Naive thymus-derived CD4-positive, alpha-beta T cell (primary cell): ENCODE data around the gene PRSS33. TPM values are rescaled to one million over a fixed set of nuclear protein-coding genes. Genes with fewer than 3 reads are reported as not detected.

ENCODE experiments used
- ATAC-seq: fragments of 150-1000 bp; cut with Tn5 transposase; 2 replicates; pipeline ENCODE4 v1.10.0; 2021; ENCODE audit warnings: mild to moderate bottlenecking, moderate library complexity
- CTCF ChIA-PET: fragments of 350-600 bp; sonication (Branson Sonifier 250); formaldehyde crosslinking; loops from one replicate; lab custom pipeline; 2021; ENCODE audit warnings: antibody characterized with exemption; lab: Charles Lee
- POLR2A ChIA-PET: fragments of 350-600 bp; sonication (Branson Sonifier 250); formaldehyde crosslinking; loops from one replicate; lab custom pipeline; 2021; ENCODE audit warnings: antibody characterized with exemption, inconsistent platforms; lab: Charles Lee
- DNase-seq, 9 donors: peaks; one replicate each; pipeline versions ENCODE4 v3.0.0 to v3.0.0-alpha.2; 2020 to 2022; ENCODE audit warnings: mixed read lengths in 1 of 9
- H3K27ac ChIP-seq: one replicate; pipeline ENCODE4 v1.7.0; 2013; ENCODE audit warnings: mild to moderate bottlenecking, low read depth, low read length, moderate library complexity
- H3K27me3 ChIP-seq, 2 donors: one replicate each; pipeline ENCODE4 v1.7.0; 2013; ENCODE audit warnings: low read length in 2 of 2, mild to moderate bottlenecking in 2 of 2, moderate library complexity in 2 of 2; ENCODE audit not compliant: control insufficient read depth in 2 of 2, insufficient read depth in 2 of 2
- H3K36me3 ChIP-seq, 3 experiments: 1 replicate in 2 of 3; 2 replicates in 1 of 3; pipeline ENCODE4 v1.7.0; 2013; ENCODE audit warnings: low read length in 3 of 3, mild to moderate bottlenecking in 3 of 3, moderate library complexity in 1 of 3; ENCODE audit not compliant: insufficient read depth in 3 of 3, control insufficient read depth in 2 of 3
- H3K4me1 ChIP-seq, 2 donors: one replicate each; pipeline ENCODE4 v1.7.0; 2013; ENCODE audit warnings: low read length in 2 of 2, mild to moderate bottlenecking in 2 of 2, moderate library complexity in 1 of 2; ENCODE audit not compliant: control insufficient read depth in 2 of 2, insufficient read depth in 2 of 2
- H3K4me3 ChIP-seq: 2 replicates; pipeline ENCODE4 v1.7.0; 2013; ENCODE audit warnings: mild to moderate bottlenecking, low read length
- H3K9me3 ChIP-seq, 3 experiments: 1 replicate in 2 of 3; 2 replicates in 1 of 3; pipeline ENCODE4 v1.7.0; 2013; ENCODE audit warnings: low read length in 3 of 3; ENCODE audit not compliant: control insufficient read depth in 2 of 3
- H3K27ac Mint-ChIP-seq, 9 donors: one replicate each; pipeline ENCODE4 v1.8.0; 2020 to 2022; ENCODE audit warnings: mixed read lengths in 9 of 9, mild to moderate bottlenecking in 8 of 9, moderate library complexity in 5 of 9, inconsistent platforms in 2 of 9
- H3K27me3 Mint-ChIP-seq, 5 donors: one replicate each; pipeline ENCODE4 v1.8.0; 2021 to 2022; ENCODE audit warnings: mixed read lengths in 5 of 5, mild to moderate bottlenecking in 1 of 5
- H3K36me3 Mint-ChIP-seq, 5 donors: one replicate each; pipeline ENCODE4 v1.8.0; 2020 to 2022; ENCODE audit warnings: mixed read lengths in 5 of 5, mild to moderate bottlenecking in 3 of 5, inconsistent platforms in 1 of 5
- H3K4me1 Mint-ChIP-seq, 7 donors: one replicate each; pipeline ENCODE4 v1.8.0; 2020 to 2022; ENCODE audit warnings: mixed read lengths in 7 of 7, mild to moderate bottlenecking in 3 of 7, inconsistent platforms in 1 of 7
- H3K4me3 Mint-ChIP-seq, 10 donors: one replicate each; pipeline ENCODE4 v1.8.0; 2020 to 2022; ENCODE audit warnings: mild to moderate bottlenecking in 10 of 10, mixed read lengths in 10 of 10, moderate library complexity in 6 of 10, inconsistent platforms in 2 of 10
- H3K9me3 Mint-ChIP-seq, 11 donors: one replicate each; pipeline ENCODE4 v1.8.0; 2020 to 2022; ENCODE audit warnings: mixed read lengths in 11 of 11, mild to moderate bottlenecking in 4 of 11, inconsistent platforms in 1 of 11, moderate library complexity in 1 of 11
- intact Hi-C, 2 donors: fragments of 100-400 bp; cut with micrococcal nuclease; formaldehyde crosslinking; loops; one replicate each; pipeline ENCODE4 v1.15.1; 2023
- polyA plus RNA-seq, 2 donors: library from polyadenylated mRNA; unstranded; fragments of 300-500 nt; fragmentation: Illumina TruSeq; gene quantifications; one replicate each; pipeline ENCODE4 v1.2.3, GENCODE V29; 2021
- total RNA-seq, 6 experiments: library from RNA in 5 of 6; stranded (reverse) in 5 of 6; gene quantifications; 1 replicate in 5 of 6; 2 replicates in 1 of 6; pipeline ENCODE4 v1.2.3 and lab custom pipeline; 2021 to 2026

Gene PRSS33
- total and polyA plus RNA-seq, 7 experiments from 2014 or later = 0.19 TPM; not detected in 6

DNA sequence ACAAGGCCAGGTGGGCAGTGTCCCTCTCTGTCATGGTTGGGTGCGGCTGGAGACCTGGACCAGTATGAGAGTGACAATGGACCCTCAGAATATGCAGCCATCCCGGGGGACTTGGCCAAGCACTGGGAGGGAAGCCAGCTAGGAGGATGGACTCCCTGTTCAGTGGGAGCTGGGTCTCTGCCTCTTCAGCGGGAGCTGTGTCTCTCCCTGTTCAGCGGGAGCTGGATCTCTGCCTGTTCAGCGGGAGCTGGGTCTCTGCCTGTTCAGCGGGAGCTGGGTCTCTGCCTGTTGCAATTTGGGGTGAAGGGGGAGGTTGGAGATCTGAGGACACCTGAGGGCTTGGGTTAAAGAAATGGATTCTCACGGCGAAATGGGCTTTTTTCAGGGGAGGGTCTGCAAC lies 3.8 kb upstream of the PRSS33 start:
- Mint-ChIP-seq H3K36me3 (no peaks in the 10 kb centered on the region), H3K9me3 (no peaks in the 10 kb centered on the region), H3K4me3 (no peak overlapping the region), H3K27me3 (peaks cover 5 to 40% (median 28%) of the 10 kb centered on the region in 5 donors), H3K4me1 (peaks cover 0 to 7% (median under 1%) of the 10 kb centered on the region in 7 donors), H3K27ac (no peak overlapping the region)
- H3K9me3 ChIP-seq = no peaks in the 10 kb centered on the region
- DNase-seq (peak in 1 of 9 donors; percentile 1), ATAC-seq (no peak)
- ChIA-PET POLR2A (interaction anchor here (0.6 to 3.1 kb wide), 2 partner anchors 13 to 186 kb away, joined by 5 to 10 read pairs; partner anchors contain the start of gene ELOB), CTCF (interaction anchor here (0.7 kb wide), 1 partner anchor 242 kb away, joined by 3 read pairs; no protein-coding TSS in a partner anchor)
- intact Hi-C loops = no loop called here
- H3K27me3 ChIP-seq = no peaks in the 10 kb centered on the region
- H3K4me3 ChIP-seq = no peak overlapping the region
- no peaks in the 10 kb centered on the region for H3K36me3 ChIP-seq
- H3K27ac ChIP-seq = no peak overlapping the region
- H3K4me1 ChIP-seq = peaks cover 0 to under 1% of the 10 kb centered on the region in 2 donors

DNA sequence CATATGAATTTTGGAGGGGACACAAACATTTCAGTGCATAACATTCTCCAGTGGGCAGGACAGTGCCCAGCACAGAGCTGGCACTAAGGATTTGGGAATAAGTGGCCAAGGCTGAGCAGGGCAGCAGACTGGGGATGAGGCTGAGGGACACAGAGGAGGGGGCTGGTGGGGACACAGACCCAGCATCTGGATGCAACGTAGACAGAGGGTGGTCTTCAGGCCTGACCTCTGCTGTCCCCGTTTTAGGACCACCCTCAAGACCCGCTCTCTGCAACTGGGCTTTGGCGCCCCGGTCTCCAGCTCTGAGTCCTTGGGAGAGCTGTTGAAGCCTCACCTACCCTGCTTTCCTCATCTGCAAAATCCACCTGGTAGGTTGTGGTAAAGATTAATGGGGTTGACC lies 3.3 kb upstream of the PRSS33 start:
- H3K36me3 Mint-ChIP-seq = no peaks in the 10 kb centered on the region

DNA sequence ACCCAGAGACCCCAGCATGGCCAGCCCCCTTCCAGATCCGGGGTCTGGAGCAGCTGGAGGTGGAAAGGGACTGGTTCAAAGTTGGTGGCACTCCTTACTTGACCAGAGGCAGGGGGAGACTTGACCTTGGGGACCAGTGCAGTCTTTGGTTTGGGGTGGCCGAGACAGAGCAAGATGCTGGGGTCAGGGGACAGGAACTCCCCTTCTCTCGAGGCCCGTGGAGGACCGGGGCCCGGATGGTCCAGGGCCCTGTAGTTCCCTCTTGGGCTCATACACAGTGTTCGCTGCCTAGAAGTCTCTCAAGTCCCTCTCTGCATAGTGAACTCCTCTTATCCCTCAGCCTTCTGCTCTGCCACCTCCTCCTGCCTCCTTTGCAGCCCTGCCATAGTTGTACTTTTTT lies 601 bp upstream of the PRSS33 start:
- no peaks in the 10 kb centered on the region for H3K36me3 ChIP-seq
- H3K27me3 Mint-ChIP-seq = peaks cover 5 to 34% (median 13%) of the 10 kb centered on the region in 5 donors
- H3K4me3 ChIP-seq = no peak overlapping the region
- H3K27ac Mint-ChIP-seq = no peak overlapping the region
- intact Hi-C loops = no loop called here
- H3K36me3 Mint-ChIP-seq = no peaks in the 10 kb centered on the region
- ATAC-seq (no peak), DNase-seq (peak in 1 of 9 donors; percentile 6)
- H3K4me3 Mint-ChIP-seq = peak overlapping the region in 1 of 10 donors; percentile 66
- H3K4me1 Mint-ChIP-seq = peaks cover 0 to 12% (median 5%) of the 10 kb centered on the region in 7 donors
- ChIA-PET POLR2A (interaction anchor here (1.0 kb wide), 1 partner anchor 10 kb away, joined by 4 read pairs; no protein-coding TSS in a partner anchor), CTCF (interaction anchor here (0.9 kb wide), 1 partner anchor 82 kb away, joined by 3 read pairs; no protein-coding TSS in a partner anchor)
- no peaks in the 10 kb centered on the region for H3K9me3 Mint-ChIP-seq
- no peaks in the 10 kb centered on the region for H3K9me3 ChIP-seq
- H3K27ac ChIP-seq = no peak overlapping the region
- H3K27me3 ChIP-seq = no peaks in the 10 kb centered on the region
- H3K4me1 ChIP-seq = peaks cover 2 to 8% of the 10 kb centered on the region in 2 donors

More for the DNA sequence above, 3.3 kb upstream of the PRSS33 start:
- ChIA-PET POLR2A (interaction anchor here (0.7 to 3.1 kb wide), 2 partner anchors 13 to 875 kb away, joined by 3 to 10 read pairs; partner anchors contain the start of gene ELOB), CTCF (no interaction called here)
- peak in 1 of 9 donors; percentile 7 for DNase-seq
- no peaks in the 10 kb centered on the region for H3K27me3 ChIP-seq
- H3K4me3 Mint-ChIP-seq = no peak overlapping the region
- intact Hi-C loops = no loop called here
- peaks cover 2 to 6% of the 10 kb centered on the region in 2 donors for H3K4me1 ChIP-seq
- peaks cover 5 to 40% (median 28%) of the 10 kb centered on the region in 5 donors for H3K27me3 Mint-ChIP-seq
- ATAC-seq = no peak
- H3K27ac Mint-ChIP-seq = no peak overlapping the region
- no peaks in the 10 kb centered on the region for H3K9me3 Mint-ChIP-seq
- H3K4me1 Mint-ChIP-seq = peaks cover 0 to 11% (median 2%) of the 10 kb centered on the region in 7 donors
- H3K4me3 ChIP-seq = no peak overlapping the region
- no peaks in the 10 kb centered on the region for H3K36me3 ChIP-seq
- no peak overlapping the region for H3K27ac ChIP-seq
- H3K9me3 ChIP-seq = no peaks in the 10 kb centered on the region

DNA sequence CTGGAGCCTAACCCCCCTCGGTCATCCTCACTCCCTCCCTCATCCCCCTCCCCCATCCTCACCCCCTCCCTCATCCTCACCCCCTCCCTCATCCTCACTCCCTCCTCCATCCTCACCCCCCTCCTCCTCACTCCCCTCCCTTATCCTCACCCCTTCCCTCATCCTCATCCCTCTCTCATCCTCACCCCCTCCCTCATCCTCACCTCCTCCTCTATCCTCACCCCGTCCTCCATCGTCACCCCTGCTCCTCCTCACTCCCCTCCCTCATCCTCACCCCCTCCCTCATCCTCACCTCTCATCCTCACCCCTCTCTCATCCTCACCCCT lies 571 bp downstream of the PRSS33 start:
- Mint-ChIP-seq H3K9me3 (no peaks in the 10 kb centered on the region), H3K27ac (no peak overlapping the region), H3K36me3 (no peaks in the 10 kb centered on the region), H3K4me1 (peaks cover 0 to 12% (median 5%) of the 10 kb centered on the region in 7 donors), H3K27me3 (peaks cover 0 to 32% (median 7%) of the 10 kb centered on the region in 5 donors), H3K4me3 (peak overlapping the region in 1 of 10 donors; percentile 81)
- ChIA-PET POLR2A (no interaction called here), CTCF (no interaction called here)
- intact Hi-C loops = no loop called here
- H3K27ac ChIP-seq = no peak overlapping the region
- no peak for ATAC-seq
- H3K4me1 ChIP-seq = peaks cover 2 to 8% of the 10 kb centered on the region in 2 donors
- H3K9me3 ChIP-seq = no peaks in the 10 kb centered on the region
- no peaks in the 10 kb centered on the region for H3K36me3 ChIP-seq
- DNase-seq = no peak
- no peak overlapping the region for H3K4me3 ChIP-seq
- H3K27me3 ChIP-seq = no peaks in the 10 kb centered on the region

DNA sequence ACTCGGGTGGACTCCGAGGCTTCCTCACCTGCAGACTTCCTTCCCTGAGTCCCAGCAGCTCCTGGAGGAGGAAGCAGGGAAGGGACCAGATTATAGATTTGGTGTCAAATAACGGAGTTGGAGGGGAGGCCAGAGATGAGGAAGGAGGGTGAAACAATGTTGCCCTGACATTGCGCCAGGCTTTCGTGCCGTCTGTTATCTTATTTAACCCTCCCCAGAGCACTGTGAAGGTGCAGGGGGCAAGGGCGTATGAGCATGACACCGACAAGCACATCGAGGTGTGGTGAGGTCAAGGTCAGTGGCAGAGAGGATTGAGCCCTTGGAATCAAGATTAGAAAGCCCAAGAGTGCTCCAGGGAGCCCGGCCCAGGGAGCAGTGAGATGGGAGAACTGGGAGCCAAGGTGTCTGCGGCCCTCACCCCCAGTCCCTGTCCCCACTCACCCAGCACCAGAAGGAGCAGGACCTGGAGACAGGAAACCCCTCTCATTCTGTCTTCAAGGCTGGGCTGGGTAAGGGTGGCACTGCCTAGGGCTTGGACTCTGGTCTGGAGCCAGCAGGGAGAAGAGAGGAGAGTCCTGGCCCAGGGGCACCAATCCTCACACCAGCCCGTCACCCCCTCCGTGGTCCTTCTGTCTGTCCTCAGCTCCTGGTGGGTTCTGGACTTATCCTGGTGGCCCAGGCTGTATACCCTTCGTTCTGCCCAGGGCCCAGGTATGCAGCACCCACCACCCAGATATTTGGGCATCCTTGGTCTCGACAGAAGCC lies 1.1 kb downstream of the PRSS33 start:
- H3K36me3 Mint-ChIP-seq = no peaks in the 10 kb centered on the region
- Histone ChIP-seq H3K27ac (no peak overlapping the region), H3K27me3 (no peaks in the 10 kb centered on the region), H3K4me1 (peaks cover 2 to 8% of the 10 kb centered on the region in 2 donors), H3K4me3 (no peak overlapping the region), H3K9me3 (no peaks in the 10 kb centered on the region), H3K36me3 (no peaks in the 10 kb centered on the region)
- ChIA-PET CTCF (interaction anchor here (0.6 kb wide), 1 partner anchor 1081 kb away, joined by 3 read pairs; no protein-coding TSS in a partner anchor), POLR2A (no interaction called here)
- ATAC-seq = no peak
- peak overlapping the region in 3 of 9 donors; percentile 28 to 62 (median 28) for H3K27ac Mint-ChIP-seq
- H3K4me3 Mint-ChIP-seq = peak overlapping the region in 8 of 10 donors; percentile 38 to 81 (median 57)
- intact Hi-C loops = no loop called here
- peak in 1 of 9 donors; percentile 3 for DNase-seq
- no peaks in the 10 kb centered on the region for H3K9me3 Mint-ChIP-seq
- H3K4me1 Mint-ChIP-seq = peaks cover 0 to 12% (median 5%) of the 10 kb centered on the region in 7 donors
- peaks cover 0 to 29% (median 2%) of the 10 kb centered on the region in 5 donors for H3K27me3 Mint-ChIP-seq

DNA sequence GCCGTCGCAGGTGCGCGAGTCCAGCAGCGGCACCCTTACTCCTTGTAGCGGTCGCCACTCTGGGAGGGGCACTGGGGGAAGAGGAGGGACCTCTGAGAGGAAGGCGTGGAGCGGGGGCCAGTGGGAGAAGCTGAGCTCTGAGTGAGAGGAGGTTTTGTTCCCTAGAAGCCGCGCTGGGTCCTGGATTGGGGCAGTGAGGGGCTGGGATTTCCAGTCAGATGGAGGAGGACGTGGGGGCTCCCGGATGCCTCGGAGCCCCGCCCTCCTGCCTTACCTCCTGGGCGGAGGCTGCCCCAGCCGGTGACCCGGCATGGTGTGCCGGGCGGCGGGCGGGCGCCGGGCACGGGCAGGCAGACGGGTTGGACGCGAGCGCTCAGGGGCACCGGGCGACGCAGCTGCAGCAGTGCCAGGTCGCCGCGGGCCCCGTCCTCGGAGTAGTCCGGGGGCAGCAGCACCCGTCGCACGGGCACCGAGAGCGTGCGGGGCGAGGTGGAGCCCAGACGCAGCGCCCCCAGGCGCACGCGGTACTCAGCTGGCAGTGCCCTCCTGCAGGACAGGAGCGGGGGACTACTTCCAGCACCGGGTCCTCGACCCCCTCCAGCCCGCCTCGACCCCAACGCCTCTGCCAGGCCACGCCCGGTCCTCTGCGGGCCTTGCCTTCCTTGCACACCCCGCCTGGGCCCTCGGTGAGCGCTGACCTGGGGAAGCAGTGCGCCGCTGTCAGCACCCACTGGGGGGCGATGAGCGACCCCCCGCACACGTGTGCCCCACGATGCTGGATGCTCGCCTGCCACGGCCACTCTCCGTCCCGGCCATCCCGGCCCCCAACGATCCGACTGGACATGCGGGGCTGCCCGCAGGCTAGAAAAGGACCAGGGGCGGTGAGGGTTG lies 2.0 kb downstream of the PRSS33 start:
- Mint-ChIP-seq H3K36me3 (no peaks in the 10 kb centered on the region), H3K4me1 (peaks cover 0 to 13% (median 5%) of the 10 kb centered on the region in 7 donors), H3K9me3 (no peaks in the 10 kb centered on the region), H3K4me3 (peak overlapping the region; percentile 81 to 91 (median 86)), H3K27me3 (peaks cover 0 to 23% (median 0%) of the 10 kb centered on the region in 5 donors), H3K27ac (peak overlapping the region in 6 of 9 donors; percentile 28 to 65 (median 53))
- Histone ChIP-seq H3K9me3 (no peaks in the 10 kb centered on the region), H3K36me3 (no peaks in the 10 kb centered on the region), H3K27me3 (no peaks in the 10 kb centered on the region), H3K4me3 (peak overlapping the region; percentile 64), H3K4me1 (peaks cover 2 to 8% of the 10 kb centered on the region in 2 donors), H3K27ac (peak overlapping the region; percentile 50)
- CTCF ChIA-PET = interaction anchor here (0.6 kb wide), 1 partner anchor 1080 kb away, joined by 3 read pairs; no protein-coding TSS in a partner anchor
- intact Hi-C loops = loop anchor here in 1 of 2 donors (2.0 kb wide), 1 partner anchor 65 kb away; the partner anchor contains the start of gene PRSS27
- POLR2A ChIA-PET = no interaction called here
- DNase-seq (peak in 3 of 9 donors; percentile 40 to 48 (median 45)), ATAC-seq (peak; percentile 73)
